ENCODE data around the gene NUP43. TPM values are rescaled to one million over a fixed set of nuclear protein-coding genes. Genes with fewer than 3 reads are reported as not detected.
"Not testable (repeated sequence)": the region's sequence is repeated elsewhere in the genome, so short reads cannot be mapped to it uniquely, and the experiment has no call there.

NUP43 gene
- total and polyA plus RNA-seq, 10 of the 15 experiments (the other 5 are each of a cell fraction or from before 2014, with no cell fraction given), result 8.9 to 54.2 (median 27.7) TPM

GRCh38 chr6:149683256-149683859 lies 63.0 kb downstream of the NUP43 start:
- H4K20me1 ChIP-seq (ENCODE audit: control insufficient read depth, insufficient read depth), result peaks cover 4% of the 10 kb centered on the region; the same call in 1 of the 2 replicates

GRCh38 chr6:149681845-149682244 lies 64.5 kb downstream of the NUP43 start:
- H3K27me3 ChIP-seq (replicated peaks in 1 of 2; ENCODE audit: control insufficient read depth in 2 of 2, insufficient read depth in 2 of 2, low read length in 1 of 2); CTCF ChIA-PET; BruUV-seq (replicated peaks); H3K4me2 ChIP-seq (ENCODE audit: control insufficient read depth, insufficient read depth); intact Hi-C loops (cut with micrococcal nuclease; ENCODE audit: unreplicated experiment); H2AFZ ChIP-seq (ENCODE audit: control insufficient read depth, low read depth, low read length); H3K4me1 ChIP-seq (ENCODE audit: control insufficient read depth, insufficient read depth, low read length); ATAC-seq; H3K9ac ChIP-seq (ENCODE audit: control insufficient read depth, insufficient read depth, low read length); in situ Hi-C loops (cut with MboI); RAD21 ChIA-PET (ENCODE audit: unreplicated experiment); H3K79me2 ChIP-seq (ENCODE audit: control insufficient read depth, insufficient read depth, low read length); DNase-seq (ENCODE audit: low read depth, low spot score); H3K27ac ChIP-seq (ENCODE audit: control insufficient read depth, insufficient read depth); H3K4me3 ChIP-seq; FAIRE-seq; H3K9me3 ChIP-seq (replicated peaks; ENCODE audit: control insufficient read depth, insufficient read depth, low read length); SMC1A ChIA-PET (ENCODE audit: uncharacterized antibody, unreplicated experiment); H4K20me1 ChIP-seq (ENCODE audit: control insufficient read depth, insufficient read depth): not testable (repeated sequence)
- POLR2A ChIA-PET, result interaction anchor here (0.6 kb wide), 1 partner anchor 87 kb away, joined by 4 read pairs; no protein-coding TSS in a partner anchor
- 99% methylated on average over 12 of the region's 14 CpGs for WGBS (ENCODE audit: insufficient coverage, insufficient replicate concordance, low lambda C conversion rate, missing lambda C conversion rate)
- H3K36me3 ChIP-seq (ENCODE audit: control insufficient read depth in 2 of 2, insufficient read depth in 2 of 2, low read length in 1 of 2), result peaks cover 12 to 13% of the 10 kb centered on the region in 2 experiments

More at GRCh38 chr6:149683256-149683859, 63.0 kb downstream of the NUP43 start:
- ATAC-seq (no peak), DNase-seq (ENCODE audit: low read depth, low spot score) (no peak), FAIRE-seq (no peak)
- no peak for TF ChIP-seq NFYA (IDR thresholded peaks at IDR 0.05; ENCODE audit: borderline replicate concordance, low read depth, low read length)
- TF ChIP-seq ZNF217 (IDR thresholded peaks at IDR 0.05), result no peak
- no peak for TF ChIP-seq MTA3 (IDR thresholded peaks at IDR 0.05; ENCODE audit: borderline replicate concordance, low read length)
- no peak for TF ChIP-seq BCL11A (IDR thresholded peaks at IDR 0.05; ENCODE audit: low read depth, low read length)
- TF ChIP-seq ATF3 (IDR thresholded peaks at IDR 0.05; ENCODE audit: borderline replicate concordance, extremely low read depth, low read depth, low read length), result no peak
- TF ChIP-seq SMC3 (IDR thresholded peaks at IDR 0.05; ENCODE audit: borderline replicate concordance, low read length), result no peak
- H3K4me3 ChIP-seq, result no peak overlapping the region
- WGBS (ENCODE audit: insufficient coverage, insufficient replicate concordance, low lambda C conversion rate, missing lambda C conversion rate), result 97% methylated on average over 4 of the region's 4 CpGs
- 0 out of 2 replicates have a peak, but pooled peaks cover 2% of the 10 kb centered on the region for H3K4me1 ChIP-seq (ENCODE audit: control insufficient read depth, insufficient read depth, low read length)
- no peak overlapping the region for H2AFZ ChIP-seq (ENCODE audit: control insufficient read depth, low read depth, low read length)
- H3K9ac ChIP-seq (ENCODE audit: control insufficient read depth, insufficient read depth, low read length), result no peak overlapping the region
- ChIA-PET POLR2A (interaction anchor here (0.6 to 0.7 kb wide), 2 partner anchors 18 to 90 kb away, joined by 3 to 4 read pairs; no protein-coding TSS in a partner anchor), CTCF (no interaction called here), SMC1A (ENCODE audit: uncharacterized antibody, unreplicated experiment) (interaction anchor here (1.6 kb wide), 1 partner anchor 23 kb away, joined by 3 read pairs; no protein-coding TSS in a partner anchor), RAD21 (ENCODE audit: unreplicated experiment) (no interaction called here)
- no peaks in the 10 kb centered on the region; the same call in 2 of the 3 replicates for H3K9me3 ChIP-seq (replicated peaks; ENCODE audit: control insufficient read depth, insufficient read depth, low read length)
- no peak overlapping the region for H3K27ac ChIP-seq (ENCODE audit: control insufficient read depth, insufficient read depth)
- peaks cover 12 to 13% of the 10 kb centered on the region in 2 experiments for H3K36me3 ChIP-seq (ENCODE audit: control insufficient read depth in 2 of 2, insufficient read depth in 2 of 2, low read length in 1 of 2)
- H3K4me2 ChIP-seq (ENCODE audit: control insufficient read depth, insufficient read depth), result no peak overlapping the region
- no peaks in the 10 kb centered on the region for H3K27me3 ChIP-seq (replicated peaks in 1 of 2; ENCODE audit: control insufficient read depth in 2 of 2, insufficient read depth in 2 of 2, low read length in 1 of 2)
- in situ Hi-C loops (cut with MboI) (no loop called here), intact Hi-C loops (cut with micrococcal nuclease; ENCODE audit: unreplicated experiment) (no loop called here)
- BruUV-seq (replicated peaks), result TSS peak; percentile 48
- peaks cover 6% of the 10 kb centered on the region for H3K79me2 ChIP-seq (ENCODE audit: control insufficient read depth, insufficient read depth, low read length)

Data from GM12878 (cell line).